Measurements from ENCODE around the gene IL34. TPM values are rescaled to one million over a fixed set of nuclear protein-coding genes. Genes with fewer than 3 reads are reported as not detected.
"Not testable (repeated sequence)": the region's sequence is repeated elsewhere in the genome, so short reads cannot be mapped to it uniquely, and the experiment has no call there.

Gene IL34
- polyA plus RNA-seq, 4 donors: 0.71 to 1.7 (median 0.97) TPM

DNA sequence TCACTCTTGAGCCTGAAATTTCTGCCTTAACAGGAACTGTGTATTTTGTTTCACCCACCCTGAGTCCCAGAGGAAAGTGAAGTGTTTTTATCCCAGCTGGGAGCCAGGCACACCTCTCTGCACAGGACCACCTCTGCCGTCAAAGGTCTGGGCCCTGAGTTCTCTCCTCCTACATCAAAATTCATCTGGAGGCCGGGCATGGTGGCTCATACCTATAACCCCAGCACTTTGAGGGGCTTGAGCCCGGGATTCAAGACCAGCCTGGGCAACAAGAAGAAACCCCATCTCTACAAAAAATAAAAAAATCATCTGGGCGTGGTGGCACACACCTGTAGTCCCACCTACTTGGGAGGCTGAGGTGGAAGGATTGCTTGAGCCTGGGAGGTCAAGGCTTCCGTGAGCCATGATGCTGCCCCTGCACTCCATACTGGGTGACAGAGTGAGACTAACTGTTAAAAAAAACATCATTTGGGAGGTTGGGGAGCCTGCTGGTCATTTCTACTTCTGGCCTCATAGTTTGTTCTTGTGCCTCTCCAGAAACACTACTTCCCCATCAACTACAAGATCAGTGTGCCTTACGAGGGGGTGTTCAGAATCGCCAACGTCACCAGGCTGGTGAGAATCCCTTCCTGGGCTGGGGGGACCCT is 9.8 kb downstream of the IL34 start:
- DNase-seq (ENCODE audit: low read depth in 4 of 4, low spot score in 3 of 4): no peak

DNA sequence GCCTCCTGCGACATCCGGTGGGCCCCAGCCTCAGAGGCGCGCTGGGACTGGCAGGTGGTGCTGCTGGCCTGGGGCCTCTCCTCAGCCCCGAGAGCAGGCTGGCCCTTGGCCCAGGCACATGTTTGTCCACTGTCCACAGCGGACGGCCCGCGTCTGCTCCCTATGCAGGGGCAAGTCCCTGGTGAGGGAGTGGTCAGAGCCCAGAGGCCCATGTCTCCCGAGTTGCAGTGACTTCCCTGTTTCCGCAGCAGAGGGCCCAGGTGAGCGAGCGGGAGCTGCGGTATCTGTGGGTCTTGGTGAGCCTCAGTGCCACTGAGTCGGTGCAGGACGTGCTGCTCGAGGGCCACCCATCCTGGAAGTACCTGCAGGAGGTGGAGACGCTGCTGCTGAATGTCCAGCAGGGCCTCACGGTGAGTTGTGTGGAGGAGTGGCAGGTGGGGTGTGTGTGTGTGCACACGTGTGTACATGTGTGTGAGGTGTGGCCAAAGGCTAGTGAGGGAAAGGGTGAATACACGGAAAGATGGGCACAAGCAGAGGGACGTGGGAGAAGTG is 10.4 kb downstream of the IL34 start:
- no peak for DNase-seq (ENCODE audit: low read depth in 4 of 4, low spot score in 3 of 4)

DNA sequence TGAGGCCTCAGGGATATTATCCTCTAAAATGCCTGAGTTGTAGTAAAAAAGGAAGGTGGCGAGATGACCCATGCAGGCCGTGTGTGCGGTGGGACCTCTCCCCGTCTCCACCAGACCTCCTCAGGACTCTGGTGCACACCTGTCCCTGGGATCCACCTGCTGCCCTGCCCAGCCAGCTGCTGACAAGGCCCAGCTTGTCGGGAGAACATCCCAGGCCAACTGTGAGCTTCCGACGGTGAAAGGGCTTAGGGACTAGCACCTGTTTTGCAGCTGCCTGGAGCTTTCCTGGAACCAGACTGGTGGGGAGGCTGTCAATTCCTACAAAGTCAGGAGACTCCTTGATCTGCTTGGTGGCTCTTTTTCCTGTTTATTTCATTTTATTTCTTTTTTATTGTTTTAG is 11.6 kb downstream of the IL34 start:
- no peak for DNase-seq (ENCODE audit: low read depth in 4 of 4, low spot score in 3 of 4)

DNA sequence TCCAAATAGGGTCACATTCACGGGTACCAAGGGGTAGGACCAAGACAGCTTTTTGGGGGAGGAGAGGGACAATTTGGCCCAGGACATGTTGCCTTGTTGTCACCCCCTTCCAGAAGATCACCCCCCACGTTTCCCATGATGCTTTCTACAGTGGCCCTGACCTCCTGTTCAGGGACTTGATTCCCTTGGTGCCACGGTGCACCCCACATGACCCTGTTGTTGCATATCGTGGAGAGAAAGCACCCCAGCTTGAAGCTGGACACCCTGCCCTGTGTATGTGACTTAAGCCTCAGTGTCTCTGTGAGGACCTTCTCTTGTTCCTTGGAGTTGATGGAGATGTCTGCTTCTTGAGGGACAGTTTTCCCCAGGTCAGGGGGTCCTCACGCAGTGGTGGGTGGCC is 12.6 kb downstream of the IL34 start:
- DNase-seq (ENCODE audit: low read depth in 4 of 4, low spot score in 3 of 4): no peak

DNA sequence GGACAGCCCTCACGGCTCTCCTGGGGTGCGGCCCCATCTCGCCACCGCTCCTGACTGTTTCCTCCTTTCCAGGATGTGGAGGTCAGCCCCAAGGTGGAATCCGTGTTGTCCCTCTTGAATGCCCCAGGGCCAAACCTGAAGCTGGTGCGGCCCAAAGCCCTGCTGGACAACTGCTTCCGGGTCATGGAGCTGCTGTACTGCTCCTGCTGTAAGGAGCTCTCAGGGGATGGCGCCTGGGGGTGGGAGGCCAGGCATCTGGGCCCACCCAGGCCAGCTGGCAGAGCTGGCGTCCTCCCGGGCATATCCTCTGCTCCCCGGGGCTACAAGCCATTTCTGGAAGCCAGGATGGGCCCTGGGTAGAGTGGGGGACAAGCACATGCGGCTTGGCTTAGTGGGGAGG is 13.2 kb downstream of the IL34 start:
- no peak for DNase-seq (ENCODE audit: low read depth in 4 of 4, low spot score in 3 of 4)

DNA sequence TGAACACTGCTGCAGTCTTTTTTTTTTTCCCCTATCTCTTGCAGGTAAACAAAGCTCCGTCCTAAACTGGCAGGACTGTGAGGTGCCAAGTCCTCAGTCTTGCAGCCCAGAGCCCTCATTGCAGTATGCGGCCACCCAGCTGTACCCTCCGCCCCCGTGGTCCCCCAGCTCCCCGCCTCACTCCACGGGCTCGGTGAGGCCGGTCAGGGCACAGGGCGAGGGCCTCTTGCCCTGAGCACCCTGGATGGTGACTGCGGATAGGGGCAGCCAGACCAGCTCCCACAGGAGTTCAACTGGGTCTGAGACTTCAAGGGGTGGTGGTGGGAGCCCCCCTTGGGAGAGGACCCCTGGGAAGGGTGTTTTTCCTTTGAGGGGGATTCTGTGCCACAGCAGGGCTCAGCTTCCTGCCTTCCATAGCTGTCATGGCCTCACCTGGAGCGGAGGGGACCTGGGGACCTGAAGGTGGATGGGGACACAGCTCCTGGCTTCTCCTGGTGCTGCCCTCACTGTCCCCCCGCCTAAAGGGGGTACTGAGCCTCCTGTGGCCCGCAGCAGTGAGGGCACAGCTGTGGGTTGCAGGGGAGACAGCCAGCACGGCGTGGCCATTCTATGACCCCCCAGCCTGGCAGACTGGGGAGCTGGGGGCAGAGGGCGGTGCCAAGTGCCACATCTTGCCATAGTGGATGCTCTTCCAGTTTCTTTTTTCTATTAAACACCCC is 13.8 kb downstream of the IL34 start:
- no peak for DNase-seq (ENCODE audit: low read depth in 4 of 4, low spot score in 3 of 4)

DNA sequence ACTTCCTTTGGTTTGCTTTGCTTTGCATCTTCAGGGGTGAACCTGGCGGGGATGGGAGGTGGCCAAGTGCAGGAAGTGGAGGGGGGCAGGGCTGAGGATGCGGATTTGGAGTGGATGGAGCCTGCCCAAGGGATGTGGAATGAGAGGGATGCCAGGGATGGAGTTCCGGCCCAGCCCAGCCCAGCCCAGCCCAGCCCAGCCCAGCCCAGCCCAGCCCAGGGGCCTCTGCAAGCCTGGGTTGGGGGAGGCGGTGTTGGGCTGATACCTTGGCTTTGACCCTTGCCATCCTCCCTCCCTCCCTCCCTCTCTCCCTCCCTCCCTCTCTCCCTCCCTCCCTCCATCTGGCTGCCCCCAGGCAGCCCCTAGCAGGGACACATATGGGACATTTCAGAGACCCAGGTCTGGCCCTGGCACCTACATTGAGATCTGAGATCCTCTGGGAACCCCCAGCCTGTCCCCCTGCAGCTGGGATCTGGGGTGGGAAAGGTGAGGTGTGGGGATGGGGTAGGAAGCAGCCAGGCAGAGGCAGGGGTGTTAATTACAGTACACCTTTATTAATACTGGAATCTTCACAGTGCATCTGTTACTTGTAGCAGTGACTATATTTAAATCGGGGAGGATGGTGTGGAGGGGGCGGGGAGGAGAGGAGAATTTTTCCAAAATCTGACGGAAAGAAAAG is 14.5 kb downstream of the IL34 start:
- no peak for DNase-seq (ENCODE audit: low read depth in 4 of 4, low spot score in 3 of 4)

DNA sequence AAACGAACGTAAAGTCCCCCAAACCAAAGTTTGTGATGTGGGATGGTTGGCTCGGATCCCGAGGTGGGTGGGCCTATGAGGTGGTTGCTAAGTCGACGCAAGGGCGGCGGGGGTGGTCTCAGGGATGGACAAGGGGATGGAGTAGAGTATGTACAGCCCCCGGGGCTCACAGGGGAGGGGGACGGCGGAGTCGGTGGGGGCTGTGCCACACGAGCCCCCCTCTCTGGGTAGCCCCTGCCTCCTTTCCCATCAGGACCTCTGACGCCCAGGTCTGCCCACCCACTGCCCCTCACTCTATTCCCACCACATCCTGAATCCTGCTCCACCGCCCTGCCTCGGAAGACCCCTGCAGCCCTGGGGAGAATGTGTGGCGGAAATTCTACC is 15.2 kb downstream of the IL34 start:
- no peak for DNase-seq (ENCODE audit: low read depth in 4 of 4, low spot score in 3 of 4)

DNA sequence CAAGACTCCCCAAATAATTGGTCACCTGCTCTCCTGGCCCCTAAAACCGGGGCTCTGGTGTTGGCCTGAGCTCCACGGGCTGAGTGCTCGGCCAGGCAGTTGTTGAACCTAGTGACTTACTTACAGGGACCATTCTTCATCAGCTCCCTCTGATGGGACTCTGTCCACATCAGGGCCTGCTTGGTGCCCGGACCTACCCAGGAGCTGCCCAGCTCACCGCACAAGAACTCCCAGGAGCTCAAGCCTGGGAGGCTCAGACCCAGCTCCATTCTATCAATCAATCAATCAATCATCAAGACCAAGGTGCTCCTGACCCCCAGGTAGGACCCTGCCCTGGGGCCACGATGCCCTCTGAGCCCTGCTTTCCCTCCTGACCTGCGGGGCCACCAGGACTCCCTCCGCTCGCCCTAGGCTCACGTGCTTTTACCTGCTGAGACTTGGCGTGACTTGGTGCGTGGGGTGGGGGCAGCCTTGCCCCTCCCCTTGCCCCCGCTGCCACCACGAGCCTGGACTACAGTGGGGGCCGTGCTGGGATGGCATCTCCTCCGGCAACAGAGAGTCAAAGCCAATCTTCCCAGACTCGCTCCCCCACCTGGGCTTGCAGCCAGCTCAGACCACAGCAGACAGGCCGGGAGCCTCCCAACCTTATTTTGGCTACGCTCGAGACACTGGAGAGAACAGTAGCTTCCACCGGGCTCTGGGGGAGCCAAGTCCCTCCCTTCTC is 15.7 kb downstream of the IL34 start:
- no peak for DNase-seq (ENCODE audit: low read depth in 4 of 4, low spot score in 3 of 4)

DNA sequence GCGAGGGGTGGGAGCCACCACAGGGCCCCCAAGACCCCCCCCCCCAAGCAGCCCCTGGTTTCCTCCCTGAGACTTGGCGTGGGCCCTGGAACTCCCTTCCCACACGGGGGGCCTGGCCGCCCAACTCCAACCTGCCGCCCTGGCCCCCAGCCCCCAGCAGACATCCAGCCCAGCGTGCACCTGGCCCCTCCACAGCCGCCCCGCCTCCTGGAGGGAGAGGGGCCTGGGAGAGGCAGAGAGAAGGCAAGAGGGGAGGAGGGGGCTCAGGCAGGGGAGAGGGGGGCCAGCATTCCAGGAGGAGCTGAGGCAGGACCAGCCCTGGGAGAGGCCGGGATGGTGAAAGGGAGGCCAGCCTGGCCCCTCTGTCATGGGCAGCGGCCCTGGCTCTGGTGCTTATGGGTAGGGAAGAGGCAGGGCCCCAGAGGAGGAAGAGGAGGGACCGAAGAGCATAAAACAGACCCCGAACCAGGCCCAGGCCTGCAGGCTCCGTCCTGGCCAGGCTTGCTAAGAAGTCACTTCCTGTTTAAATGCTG is 16.7 kb downstream of the IL34 start:
- no peak for DNase-seq (ENCODE audit: low read depth in 4 of 4, low spot score in 3 of 4)

DNA sequence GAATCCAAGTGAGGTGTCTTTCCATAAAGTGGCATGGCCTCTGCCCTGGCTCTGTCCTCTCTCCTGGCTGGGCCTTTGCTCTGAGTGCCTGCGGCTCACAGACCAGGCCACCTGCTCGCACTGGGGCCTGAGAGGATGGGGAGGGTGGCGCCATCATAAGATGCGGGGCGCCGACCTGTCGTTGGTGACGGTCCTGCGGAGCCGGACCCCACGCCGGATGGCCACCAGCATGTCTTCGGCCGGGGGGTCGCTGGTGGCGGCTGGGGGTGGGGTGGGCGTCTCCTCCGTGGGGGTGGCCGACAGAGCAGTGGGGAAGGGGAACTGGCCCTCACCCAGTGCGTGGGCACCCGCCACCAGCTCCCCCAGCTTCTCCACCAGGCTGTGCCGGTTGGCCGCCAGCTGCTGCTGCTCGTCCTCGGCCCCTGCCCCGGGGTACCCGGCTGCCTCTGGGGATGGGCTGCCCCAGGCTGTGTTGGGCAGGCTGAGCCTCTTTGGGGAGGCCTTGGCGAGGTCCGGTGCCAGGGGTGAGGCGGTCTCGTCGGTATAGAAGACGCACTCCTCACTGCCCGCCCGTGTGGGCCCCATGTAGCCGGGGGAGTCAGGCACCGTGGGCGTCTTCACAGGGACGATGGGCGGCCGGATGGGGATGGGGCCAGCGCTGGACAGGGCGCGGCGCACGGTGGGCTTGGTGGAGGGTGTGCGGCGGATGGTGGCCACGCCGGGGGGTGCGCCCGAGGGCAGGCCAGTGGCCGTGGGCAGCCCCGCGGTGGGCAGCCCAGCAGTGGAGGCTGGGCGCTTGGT is 17.4 kb downstream of the IL34 start:
- no peak for DNase-seq (ENCODE audit: low read depth in 4 of 4, low spot score in 3 of 4)

DNA sequence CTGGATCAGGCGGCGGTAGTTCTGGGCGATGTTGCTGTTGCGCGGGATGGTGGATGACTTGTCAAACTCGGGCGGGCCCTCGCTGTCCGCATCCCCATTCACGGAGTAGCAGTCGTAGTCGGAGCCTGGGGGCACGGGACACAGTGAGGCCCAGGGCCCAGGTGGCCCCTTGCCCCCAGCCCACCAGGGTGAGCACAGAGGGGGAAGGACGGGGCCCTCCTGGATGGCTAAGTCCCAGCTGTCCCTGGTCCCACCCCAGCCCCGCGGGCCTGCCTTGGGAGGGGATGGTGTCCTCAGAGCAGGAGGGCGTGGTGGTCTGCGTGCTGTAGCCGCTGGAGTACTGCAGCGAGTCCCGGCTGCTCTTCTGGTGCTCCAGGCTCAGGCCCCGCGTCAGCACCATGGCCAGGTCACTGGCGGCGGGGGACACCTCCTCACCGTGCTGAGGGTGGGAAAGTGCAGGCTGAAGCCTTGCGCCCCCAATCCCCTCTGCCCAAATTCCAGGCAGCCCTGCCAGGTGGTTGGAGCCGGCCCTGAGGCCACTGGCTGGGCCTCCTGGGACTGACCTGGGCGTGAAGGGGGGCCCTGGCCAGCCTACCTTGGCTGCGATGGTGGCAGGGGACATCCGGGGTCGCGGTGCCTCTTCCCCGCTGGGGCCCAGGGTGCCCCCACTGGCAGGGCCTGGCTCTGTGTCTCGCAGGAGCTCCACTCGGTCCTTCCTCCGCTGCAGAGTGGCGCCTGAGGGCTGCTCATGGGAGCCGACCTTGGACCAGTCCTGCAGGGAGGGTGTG is 18.2 kb downstream of the IL34 start:
- DNase-seq (ENCODE audit: low read depth in 4 of 4, low spot score in 3 of 4): no peak

DNA sequence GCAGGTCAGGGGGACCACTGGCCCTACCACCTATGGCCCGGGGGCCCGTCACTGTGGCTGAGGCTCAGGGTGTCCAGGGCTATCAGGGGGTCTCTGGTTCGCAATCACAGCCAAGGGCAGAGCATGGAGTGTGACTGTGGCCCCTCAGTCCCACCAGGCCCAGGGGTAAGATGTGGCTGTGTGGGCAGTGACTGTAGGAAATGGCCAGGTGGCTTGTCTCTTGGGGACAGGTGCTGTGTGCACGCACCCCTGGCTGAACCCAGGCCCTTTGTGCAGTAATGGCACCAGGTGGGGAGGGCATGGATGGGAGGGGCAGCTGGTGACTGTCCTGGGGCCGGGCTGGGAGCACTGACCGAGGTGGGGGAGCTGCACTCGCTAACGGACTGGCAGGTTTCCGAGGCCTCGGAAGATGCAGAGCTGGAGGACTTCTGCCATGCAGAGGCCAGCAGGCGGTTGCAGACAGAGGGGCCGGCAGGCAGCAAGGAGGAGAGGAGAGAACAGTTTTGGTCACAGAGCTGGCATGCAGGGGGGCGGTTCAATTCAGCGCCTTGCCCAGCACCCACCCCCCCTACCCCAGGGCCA is 18.8 kb downstream of the IL34 start:
- DNase-seq (ENCODE audit: low read depth in 4 of 4, low spot score in 3 of 4): no peak

DNA sequence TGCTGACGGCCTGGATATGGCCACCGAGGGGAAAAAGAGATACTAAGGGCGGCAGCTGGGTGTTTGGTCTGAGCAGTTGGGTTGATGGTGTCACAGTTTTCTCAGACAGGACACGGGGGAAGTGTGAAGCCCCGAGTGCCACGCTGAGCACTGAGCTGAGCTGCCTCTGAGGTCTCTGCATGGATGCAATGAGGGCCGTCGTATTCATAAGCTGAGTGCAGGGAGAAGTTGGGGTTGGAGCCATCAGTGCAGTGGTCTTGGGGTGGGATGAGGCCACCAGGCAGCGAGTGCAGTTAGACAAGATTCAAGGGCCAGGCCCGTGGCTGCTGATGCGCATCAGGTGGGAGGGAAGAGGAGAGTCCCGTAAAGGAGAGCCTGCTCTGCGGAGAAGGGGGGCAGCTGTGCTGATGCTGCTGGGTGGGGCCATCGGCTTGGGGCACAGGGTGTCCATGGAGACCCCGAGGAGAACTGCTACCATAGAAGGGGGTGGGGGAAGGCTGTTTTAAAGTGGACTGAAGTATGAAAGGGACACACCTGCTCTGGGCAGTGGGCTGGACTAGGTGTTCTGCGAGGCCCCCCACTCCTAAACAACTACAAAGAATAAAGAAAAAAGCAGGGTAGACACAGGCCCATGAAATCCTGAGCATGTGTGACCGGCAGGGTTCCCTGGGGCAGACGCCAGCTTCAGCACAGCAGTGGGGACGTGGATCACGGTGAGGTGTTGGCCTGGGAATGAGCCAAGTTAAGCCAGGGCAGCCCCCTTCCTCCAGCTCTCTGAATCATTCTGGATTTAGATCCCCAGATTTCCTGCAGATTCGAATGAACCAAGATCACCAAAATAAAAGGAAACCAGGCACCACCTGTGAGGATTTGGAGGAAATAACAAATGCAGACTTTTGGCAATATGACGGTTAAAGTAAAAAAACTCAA is 19.7 kb downstream of the IL34 start:
- DNase-seq (ENCODE audit: low read depth in 4 of 4, low spot score in 3 of 4): no peak

DNA sequence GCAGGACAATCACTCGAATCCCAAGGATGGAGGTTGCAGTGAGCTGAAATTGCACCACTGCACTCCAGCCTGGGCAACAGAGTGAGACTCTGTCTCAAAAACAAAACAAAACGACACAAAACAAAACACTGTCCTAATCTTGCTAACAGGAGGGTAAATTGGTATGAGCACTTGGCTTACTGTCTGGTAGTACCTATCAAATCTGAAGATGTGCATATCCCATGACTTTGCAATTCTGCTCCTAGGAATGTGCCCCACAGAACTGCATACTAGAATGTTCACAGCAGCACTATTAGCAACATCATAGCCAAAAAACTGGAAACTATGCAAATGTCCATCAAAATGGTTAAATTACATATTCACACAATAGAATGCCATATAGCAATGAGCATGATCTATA is 23.8 kb downstream of the IL34 start:
- no peak for DNase-seq (ENCODE audit: low read depth in 4 of 4, low spot score in 3 of 4)

DNA sequence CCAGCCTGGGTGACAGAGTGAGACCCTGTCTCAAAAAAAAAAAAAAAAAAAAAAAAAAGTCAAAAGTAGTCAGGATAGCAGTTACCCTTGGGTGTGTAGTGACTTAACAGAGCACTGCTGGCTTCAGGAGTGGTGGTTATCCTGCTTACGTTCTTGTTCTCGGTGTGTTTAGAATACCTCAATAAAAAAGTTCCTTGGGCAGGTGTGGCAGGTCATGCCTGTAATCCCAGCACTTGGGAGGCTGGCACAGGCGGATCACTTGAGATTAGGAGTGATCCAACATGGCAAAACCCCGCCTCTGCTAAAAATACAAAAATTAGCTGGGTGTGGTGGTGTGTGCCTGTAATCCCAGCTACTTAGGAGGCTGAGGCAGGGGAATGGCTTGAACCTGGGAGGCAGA is 24.6 kb downstream of the IL34 start:
- DNase-seq (ENCODE audit: low read depth in 4 of 4, low spot score in 3 of 4): not testable (repeated sequence)

DNA sequence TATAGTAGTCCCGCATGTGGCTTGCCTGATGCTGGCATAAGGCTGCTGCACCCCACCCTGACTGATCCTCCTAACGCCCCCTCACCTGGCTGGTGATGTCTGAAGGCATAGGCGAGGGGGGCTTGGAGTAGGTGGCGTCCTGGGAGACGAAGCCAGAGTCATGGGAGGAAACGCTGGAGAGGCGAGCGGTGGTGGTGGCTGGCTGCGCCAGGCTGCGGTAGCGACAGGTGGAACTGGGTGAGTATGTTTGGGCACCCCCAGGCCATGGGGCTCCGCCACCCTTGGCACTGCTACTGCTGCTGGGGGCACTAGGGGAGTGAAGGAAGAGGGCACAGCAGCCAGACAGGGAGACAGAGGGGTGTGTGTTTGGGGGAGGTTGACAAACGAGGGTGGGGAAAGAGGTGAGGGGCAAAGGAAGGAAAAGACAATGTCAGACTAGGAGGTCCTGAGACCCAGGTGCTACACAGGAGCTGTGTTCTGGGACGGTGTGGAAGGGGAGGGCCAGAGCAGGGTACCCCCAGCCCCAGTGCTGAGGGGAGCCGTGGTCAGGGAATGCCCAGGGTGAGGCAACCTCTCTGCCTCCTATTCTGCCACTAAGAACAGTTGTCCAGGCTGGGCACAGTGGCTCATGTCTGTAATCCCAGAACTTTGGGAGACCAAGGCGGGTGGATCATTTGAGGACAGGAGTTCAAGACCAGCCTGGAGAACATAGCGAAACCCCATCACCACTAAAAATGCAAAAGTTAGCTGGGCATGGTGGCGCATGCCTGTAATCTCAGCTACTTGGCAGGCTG is 28.1 kb downstream of the IL34 start:
- no peak for DNase-seq (ENCODE audit: low read depth in 4 of 4, low spot score in 3 of 4)

All from right renal pelvis (tissue), 4 donors.